ENCODE results near the gene MAP3K3.
A peak's percentile ranks its signal among the peaks of the same experiment; 100 is the strongest.

Gene MAP3K3

DNA sequence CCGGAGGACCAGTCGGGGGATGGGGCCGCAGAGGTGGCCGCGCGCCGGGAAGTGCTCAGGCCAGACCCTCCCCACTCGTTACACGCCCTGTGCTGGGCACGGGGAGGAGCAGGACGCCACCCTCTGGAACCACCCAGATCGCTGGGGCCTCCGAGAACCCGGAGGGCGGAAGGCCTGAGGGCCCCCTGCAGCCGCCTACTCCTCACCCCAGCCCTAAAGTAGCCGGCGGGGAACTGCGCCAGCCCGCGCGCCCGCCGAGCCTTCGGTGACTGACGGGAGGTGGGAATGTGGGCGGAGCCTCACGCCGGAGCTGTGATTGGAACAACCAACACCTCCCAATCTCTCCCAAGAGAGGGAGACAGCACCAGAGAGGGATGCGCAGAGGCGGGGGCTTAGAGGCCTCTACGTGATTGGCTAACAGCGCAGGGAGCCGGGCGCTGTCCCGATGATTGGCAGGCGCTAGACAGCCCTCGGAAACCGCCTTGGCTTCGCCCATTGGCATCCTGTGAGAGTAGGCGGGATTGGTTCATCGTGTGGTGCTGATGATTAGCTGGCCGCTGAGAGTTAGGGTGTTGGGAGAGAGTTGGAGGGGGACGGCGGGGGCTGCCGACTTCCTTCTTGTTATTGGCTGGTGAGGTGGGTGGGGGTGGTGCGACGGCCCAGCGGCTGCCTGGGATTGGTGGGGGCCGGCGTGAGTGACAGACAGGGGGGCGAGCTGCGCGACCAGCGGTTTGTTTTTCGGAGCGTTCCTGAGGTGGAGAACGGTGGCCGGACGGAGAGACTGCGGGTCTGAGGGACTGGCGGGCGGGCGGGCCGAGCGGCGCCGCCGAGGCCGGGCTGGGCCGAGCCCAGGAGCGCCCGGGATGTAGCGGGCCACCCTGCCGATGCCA lies at the start of gene MAP3K3:
Gene MAP3K3 (plus strand): TSS at position 734 of the 890 bp plus-strand sequence. CDS start 343 bp downstream, outside the sequence.
- peak; percentile 100 for DNase-seq (ENCODE audit: low read depth)
- TF ChIP-seq, protein P1, sequence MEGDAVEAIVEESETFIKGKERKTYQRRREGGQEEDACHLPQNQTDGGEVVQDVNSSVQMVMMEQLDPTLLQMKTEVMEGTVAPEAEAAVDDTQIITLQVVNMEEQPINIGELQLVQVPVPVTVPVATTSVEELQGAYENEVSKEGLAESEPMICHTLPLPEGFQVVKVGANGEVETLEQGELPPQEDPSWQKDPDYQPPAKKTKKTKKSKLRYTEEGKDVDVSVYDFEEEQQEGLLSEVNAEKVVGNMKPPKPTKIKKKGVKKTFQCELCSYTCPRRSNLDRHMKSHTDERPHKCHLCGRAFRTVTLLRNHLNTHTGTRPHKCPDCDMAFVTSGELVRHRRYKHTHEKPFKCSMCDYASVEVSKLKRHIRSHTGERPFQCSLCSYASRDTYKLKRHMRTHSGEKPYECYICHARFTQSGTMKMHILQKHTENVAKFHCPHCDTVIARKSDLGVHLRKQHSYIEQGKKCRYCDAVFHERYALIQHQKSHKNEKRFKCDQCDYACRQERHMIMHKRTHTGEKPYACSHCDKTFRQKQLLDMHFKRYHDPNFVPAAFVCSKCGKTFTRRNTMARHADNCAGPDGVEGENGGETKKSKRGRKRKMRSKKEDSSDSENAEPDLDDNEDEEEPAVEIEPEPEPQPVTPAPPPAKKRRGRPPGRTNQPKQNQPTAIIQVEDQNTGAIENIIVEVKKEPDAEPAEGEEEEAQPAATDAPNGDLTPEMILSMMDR (conservative IDR thresholded peaks at IDR 0.05; ENCODE audit: low read depth, low read length) = peak; percentile 18
- H3K4me3 ChIP-seq (ENCODE audit: low read depth, low read length) = peak within 1 kb of the TSS; percentile 79

DNA sequence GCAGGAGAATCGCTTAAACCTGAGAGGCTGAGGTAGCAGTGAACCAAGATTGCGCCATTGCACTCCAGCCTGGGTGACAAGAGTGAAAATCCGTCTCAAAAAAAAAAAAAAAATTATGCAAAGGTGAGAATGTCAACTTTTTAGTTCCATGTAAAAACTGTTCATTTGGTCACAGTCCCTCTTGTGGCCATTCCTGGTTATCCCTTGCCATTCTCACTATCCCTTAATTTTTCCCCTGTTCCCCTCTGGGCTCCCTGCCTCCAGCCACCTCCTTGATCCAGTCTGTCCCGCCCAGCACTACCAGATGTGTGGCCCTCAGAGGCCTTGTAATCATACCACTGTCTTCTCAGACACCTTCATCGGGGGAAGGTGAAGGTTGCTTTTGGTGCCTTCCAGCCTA lies 48.6 kb upstream of the MAP3K3 start:
- TF ChIP-seq, protein P1 (conservative IDR thresholded peaks at IDR 0.05; ENCODE audit: low read depth, low read length) = peak; percentile 51
- DNase-seq (ENCODE audit: low read depth) = no peak
- no peak overlapping the region for H3K4me3 ChIP-seq (ENCODE audit: low read depth, low read length)

DNA sequence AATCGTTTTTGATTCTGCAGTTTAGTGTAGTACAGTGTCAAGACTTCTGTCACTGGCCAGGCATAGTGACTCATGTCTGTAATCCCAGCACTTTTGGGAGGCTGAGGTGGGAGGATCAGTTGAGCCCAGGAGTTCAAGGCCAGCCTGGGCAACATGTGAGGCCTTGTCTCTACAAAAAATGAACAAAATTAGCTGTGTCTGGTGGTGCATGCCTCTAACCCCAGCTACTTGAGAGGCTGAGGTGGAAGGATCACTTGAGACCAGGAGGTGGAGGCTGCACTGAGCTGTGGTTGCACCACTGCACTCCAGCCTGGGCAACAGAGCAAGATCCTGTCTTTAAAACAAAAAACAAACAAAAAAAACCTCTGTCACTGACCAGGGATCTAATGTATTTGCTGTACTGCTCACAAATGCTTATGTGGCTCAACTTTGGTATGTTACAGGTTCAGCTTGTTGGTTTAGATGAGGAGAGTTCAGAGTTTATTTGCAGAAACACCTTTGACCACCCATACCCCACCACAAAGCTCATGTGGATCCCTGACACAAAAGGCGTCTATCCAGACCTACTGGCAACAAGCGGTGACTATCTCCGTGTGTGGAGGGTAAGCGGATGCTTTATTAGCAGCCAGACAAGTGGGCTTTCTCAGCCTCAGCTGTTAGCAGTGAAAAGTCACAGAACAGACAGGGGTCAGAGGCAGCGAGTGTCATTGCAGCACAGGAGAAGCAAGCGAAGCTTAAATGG lies 44.0 kb upstream of the MAP3K3 start:
- TF ChIP-seq, protein P1 (conservative IDR thresholded peaks at IDR 0.05; ENCODE audit: low read depth, low read length) = no peak
- no peak overlapping the region for H3K4me3 ChIP-seq (ENCODE audit: low read depth, low read length)
- DNase-seq (ENCODE audit: low read depth) = no peak

DNA sequence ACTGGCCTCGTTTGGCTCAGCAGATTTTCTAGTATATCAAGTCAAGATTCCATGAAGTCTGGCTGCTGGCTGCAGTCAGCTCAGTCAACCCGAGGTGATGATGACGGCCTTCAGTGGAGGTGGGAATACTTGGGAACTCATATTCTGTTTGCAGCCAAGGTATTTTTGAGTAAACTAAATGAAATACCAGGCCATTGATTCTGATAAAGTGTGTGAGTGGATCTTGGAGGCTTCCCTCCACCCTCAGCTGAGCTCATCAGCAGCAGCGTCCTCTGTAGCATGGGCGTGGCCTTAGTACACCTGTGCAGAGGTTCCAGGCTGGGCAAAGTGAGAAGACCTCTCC lies 43.5 kb upstream of the MAP3K3 start:
- TF ChIP-seq, protein P1 (conservative IDR thresholded peaks at IDR 0.05; ENCODE audit: low read depth, low read length) = no peak
- DNase-seq (ENCODE audit: low read depth) = no peak

DNA sequence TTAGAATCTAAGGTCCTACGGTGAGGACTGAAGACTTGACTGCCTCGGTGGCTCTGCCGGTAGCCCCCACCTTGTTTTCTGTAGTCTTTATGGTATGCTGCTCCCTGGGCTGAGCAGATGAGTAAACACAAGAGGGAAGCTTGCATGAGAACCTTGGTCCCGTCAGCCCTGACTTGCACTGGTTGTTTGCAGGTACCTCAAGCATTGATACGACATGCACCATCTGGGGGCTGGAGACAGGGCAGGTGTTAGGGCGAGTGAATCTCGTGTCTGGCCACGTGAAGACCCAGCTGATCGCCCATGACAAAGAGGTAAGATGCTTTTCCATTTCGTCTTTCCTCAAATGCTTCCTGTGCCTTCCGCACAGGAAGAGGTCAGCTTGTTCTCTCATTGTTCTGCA lies 42.6 kb upstream of the MAP3K3 start:
- DNase-seq (ENCODE audit: low read depth) = peak; percentile 15
- H3K4me3 ChIP-seq (ENCODE audit: low read depth, low read length) = no peak overlapping the region
- TF ChIP-seq, protein P1 (conservative IDR thresholded peaks at IDR 0.05; ENCODE audit: low read depth, low read length) = no peak

More for the DNA sequence above, 43.5 kb upstream of the MAP3K3 start:
- no peak overlapping the region for H3K4me3 ChIP-seq (ENCODE audit: low read depth, low read length)

DNA sequence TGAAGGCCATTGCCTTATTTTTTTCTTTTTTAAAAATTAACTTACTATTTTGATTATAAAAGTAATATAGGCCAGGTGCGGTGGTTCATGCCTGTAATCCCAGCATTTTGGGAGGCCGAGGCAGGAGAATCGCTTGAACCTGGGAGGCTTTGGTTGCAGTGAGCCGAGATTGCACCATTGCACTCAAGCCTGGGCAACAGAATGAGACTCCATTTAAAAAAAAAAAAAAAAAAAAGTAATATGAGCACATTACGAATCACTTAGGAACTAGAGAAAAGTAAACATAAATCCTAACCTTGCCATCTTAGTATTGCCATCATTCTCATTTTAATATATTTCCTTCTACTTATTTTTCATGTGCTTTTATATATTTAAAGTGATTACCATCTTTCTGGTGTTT lies 34.4 kb upstream of the MAP3K3 start:
- DNase-seq (ENCODE audit: low read depth) = no peak
- H3K4me3 ChIP-seq (ENCODE audit: low read depth, low read length) = no peak overlapping the region
- TF ChIP-seq, protein P1 (conservative IDR thresholded peaks at IDR 0.05; ENCODE audit: low read depth, low read length) = no peak
